Measurements from ENCODE around the gene HIBCH. TPM values are rescaled to one million over a fixed set of nuclear protein-coding genes. Genes with fewer than 3 reads are reported as not detected.

Gene HIBCH
- total and polyA plus RNA-seq, 2 donors from 2014 or later: 35.7 to 115 TPM

- Histone ChIP-seq H3K9me3 (ENCODE audit: control insufficient read depth in 2 of 3, insufficient read depth in 1 of 3, low read length in 3 of 3) (no peaks in the 10 kb centered on the region), H3K4me3 (ENCODE audit: low read length in 3 of 3) (no peak overlapping the region), H3K9ac (ENCODE audit: low read length in 3 of 3) (no peak overlapping the region), H3K4me1 (ENCODE audit: control insufficient read depth in 2 of 3, insufficient read depth in 2 of 3, low read depth in 1 of 3, low read length in 3 of 3) (peaks cover 0 to 3% (median 0%) of the 10 kb centered on the region in 3 donors), H3K36me3 (ENCODE audit: control insufficient read depth in 2 of 3, insufficient read depth in 3 of 3, low read length in 3 of 3) (no peaks in the 10 kb centered on the region), H3K27me3 (ENCODE audit: control insufficient read depth, insufficient read depth, low read length) (no peaks in the 10 kb centered on the region), H3K27ac (ENCODE audit: low read depth in 2 of 2, low read length in 2 of 2) (no peak overlapping the region)
- no peak for FAIRE-seq
- DNase-seq: no peak
- TF ChIP-seq CTCF (IDR thresholded peaks at IDR 0.05; ENCODE audit: borderline replicate concordance, extremely low read depth, insufficient read depth): no peak
- intact Hi-C loops (cut with DNase I): no loop called here
Observed at GRCh38 chr2:190177249-190178040, 142.2 kb downstream of the HIBCH start.

GRCh38 chr2:190173392-190173791, 146.2 kb downstream of the HIBCH start:
- H3K9ac ChIP-seq (ENCODE audit: low read length in 3 of 3): no peak overlapping the region
- H3K4me3 ChIP-seq (ENCODE audit: low read length in 3 of 3): no peak overlapping the region
- intact Hi-C loops (cut with DNase I): no loop called here
- no peak overlapping the region for H3K27ac ChIP-seq (ENCODE audit: low read depth in 2 of 2, low read length in 2 of 2)
- TF ChIP-seq CTCF (IDR thresholded peaks at IDR 0.05; ENCODE audit: borderline replicate concordance, extremely low read depth, insufficient read depth): no peak
- no peaks in the 10 kb centered on the region for H3K9me3 ChIP-seq (ENCODE audit: control insufficient read depth in 2 of 3, insufficient read depth in 1 of 3, low read length in 3 of 3)
- FAIRE-seq (no peak), DNase-seq (no peak)
- H3K36me3 ChIP-seq (ENCODE audit: control insufficient read depth in 2 of 3, insufficient read depth in 3 of 3, low read length in 3 of 3): no peaks in the 10 kb centered on the region
- no peaks in the 10 kb centered on the region for H3K4me1 ChIP-seq (ENCODE audit: control insufficient read depth in 2 of 3, insufficient read depth in 2 of 3, low read depth in 1 of 3, low read length in 3 of 3)
- no peaks in the 10 kb centered on the region for H3K27me3 ChIP-seq (ENCODE audit: control insufficient read depth, insufficient read depth, low read length)

DNA sequence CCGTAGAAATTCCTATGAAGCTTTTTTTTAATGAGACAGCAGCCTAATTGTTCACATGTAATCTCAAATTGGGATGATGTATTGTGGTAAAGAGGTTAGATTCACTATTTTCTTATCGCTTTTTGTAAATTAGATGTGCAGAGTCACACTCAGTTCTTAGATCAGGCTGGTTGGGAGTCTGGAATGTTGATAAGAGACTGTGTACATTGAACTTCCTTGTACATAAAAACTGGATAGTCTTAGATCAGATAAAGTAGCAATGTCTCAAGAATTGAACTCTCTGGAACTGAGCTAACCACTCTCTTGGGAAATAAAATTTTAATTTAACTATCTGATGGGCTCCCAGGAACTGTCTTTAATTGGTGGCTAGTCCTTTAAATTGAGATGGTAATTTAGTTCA, 149.0 kb downstream of the HIBCH start:
- Histone ChIP-seq H3K36me3 (ENCODE audit: control insufficient read depth in 2 of 3, insufficient read depth in 3 of 3, low read length in 3 of 3) (no peaks in the 10 kb centered on the region), H3K9me3 (ENCODE audit: control insufficient read depth in 2 of 3, insufficient read depth in 1 of 3, low read length in 3 of 3) (no peaks in the 10 kb centered on the region), H3K27me3 (ENCODE audit: control insufficient read depth, insufficient read depth, low read length) (no peaks in the 10 kb centered on the region), H3K27ac (ENCODE audit: low read depth in 2 of 2, low read length in 2 of 2) (no peak overlapping the region), H3K4me1 (ENCODE audit: control insufficient read depth in 2 of 3, insufficient read depth in 2 of 3, low read depth in 1 of 3, low read length in 3 of 3) (no peaks in the 10 kb centered on the region), H3K4me3 (ENCODE audit: low read length in 3 of 3) (no peak overlapping the region), H3K9ac (ENCODE audit: low read length in 3 of 3) (no peak overlapping the region)
- DNase-seq: no peak
- no peak for TF ChIP-seq CTCF (IDR thresholded peaks at IDR 0.05; ENCODE audit: borderline replicate concordance, extremely low read depth, insufficient read depth)
- FAIRE-seq: no peak
- intact Hi-C loops (cut with DNase I): no loop called here

All from kidney (tissue), 14 donors.